GM10266 (cell line): ENCODE data around the gene CRB2.

Source experiments
- DNase-seq: peaks from one replicate; pipeline ENCODE4 v3.0.0; 2012; ENCODE audit errors: extremely low spot score
- CTCF ChIP-seq: IDR thresholded peaks from 2 replicates; pipeline ENCODE4 v1.5.1; 2012; ENCODE audit warnings: mild to moderate bottlenecking, low read depth; ENCODE audit not compliant: control insufficient read depth, insufficient read depth; ENCODE audit errors: missing control alignments

Gene CRB2

GRCh38 chr9:123370526-123371227 is 14.7 kb downstream of the CRB2 start:
- no peak for TF ChIP-seq CTCF
- DNase-seq, result no peak

DNA sequence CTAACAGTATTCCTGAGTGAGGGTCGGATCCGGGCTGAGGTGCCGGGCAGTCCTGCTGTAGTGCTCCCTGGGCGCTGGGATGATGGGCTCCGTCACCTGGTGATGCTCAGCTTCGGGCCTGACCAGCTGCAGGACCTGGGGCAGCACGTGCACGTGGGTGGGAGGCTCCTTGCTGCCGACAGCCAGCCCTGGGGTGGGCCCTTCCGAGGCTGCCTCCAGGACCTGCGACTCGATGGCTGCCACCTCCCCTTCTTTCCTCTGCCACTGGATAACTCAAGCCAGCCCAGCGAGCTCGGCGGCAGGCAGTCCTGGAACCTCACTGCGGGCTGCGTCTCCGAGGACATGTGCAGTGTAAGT is 15.2 kb downstream of the CRB2 start:
- no peak for TF ChIP-seq CTCF
- DNase-seq, result no peak

DNA sequence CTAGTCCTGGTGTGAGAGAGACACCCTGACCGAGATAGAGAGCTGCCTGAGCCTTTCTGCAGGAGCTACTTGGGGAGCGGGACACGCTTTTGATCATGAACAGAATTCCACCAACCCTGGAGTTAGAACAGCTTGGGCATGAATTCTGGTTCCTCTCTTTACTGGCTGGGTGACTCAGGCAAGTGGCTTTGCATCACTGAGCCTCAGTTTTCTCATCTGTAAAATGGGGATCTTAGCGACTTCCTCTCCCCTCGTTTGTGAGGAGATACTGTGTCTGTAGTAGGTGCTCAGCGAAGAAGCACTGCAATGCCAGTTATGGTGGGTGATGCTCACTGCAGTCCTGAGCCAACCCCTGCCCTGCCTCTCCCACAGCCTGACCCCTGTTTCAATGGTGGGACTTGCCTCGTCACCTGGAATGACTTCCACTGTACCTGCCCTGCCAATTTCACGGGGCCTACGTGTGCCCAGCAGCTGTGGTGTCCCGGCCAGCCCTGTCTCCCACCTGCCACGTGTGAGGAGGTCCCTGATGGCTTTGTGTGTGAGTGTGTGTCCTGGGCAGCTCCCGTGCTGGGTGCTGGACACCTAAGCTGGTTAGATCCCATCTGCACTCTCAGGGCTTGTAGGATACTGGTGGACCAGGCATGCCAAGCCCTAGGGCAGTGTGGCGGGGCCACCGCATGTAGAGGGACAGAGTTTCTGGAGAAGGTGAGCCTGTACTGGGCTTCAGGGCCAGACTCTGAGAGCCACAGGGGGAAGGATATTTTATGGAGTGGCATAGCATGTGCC is 16.0 kb downstream of the CRB2 start:
- TF ChIP-seq CTCF, result no peak
- no peak for DNase-seq

GRCh38 chr9:123372766-123373446 is 16.9 kb downstream of the CRB2 start:
- DNase-seq, result no peak
- no peak for TF ChIP-seq CTCF

DNA sequence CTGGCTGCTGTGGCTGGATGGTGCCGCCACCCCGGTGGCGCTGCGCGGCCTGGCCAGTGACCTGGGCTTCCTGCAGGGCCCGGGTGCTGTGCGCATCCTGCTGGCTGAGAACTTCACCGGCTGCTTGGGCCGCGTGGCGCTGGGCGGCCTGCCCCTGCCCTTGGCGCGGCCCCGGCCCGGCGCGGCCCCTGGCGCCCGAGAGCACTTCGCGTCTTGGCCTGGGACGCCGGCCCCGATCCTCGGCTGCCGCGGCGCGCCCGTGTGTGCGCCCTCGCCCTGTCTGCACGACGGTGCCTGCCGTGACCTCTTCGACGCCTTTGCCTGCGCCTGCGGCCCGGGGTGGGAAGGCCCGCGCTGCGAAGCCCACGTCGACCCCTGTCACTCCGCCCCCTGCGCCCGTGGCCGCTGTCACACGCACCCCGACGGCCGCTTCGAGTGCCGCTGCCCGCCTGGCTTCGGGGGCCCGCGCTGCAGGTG is 17.5 kb downstream of the CRB2 start:
- no peak for DNase-seq

DNA sequence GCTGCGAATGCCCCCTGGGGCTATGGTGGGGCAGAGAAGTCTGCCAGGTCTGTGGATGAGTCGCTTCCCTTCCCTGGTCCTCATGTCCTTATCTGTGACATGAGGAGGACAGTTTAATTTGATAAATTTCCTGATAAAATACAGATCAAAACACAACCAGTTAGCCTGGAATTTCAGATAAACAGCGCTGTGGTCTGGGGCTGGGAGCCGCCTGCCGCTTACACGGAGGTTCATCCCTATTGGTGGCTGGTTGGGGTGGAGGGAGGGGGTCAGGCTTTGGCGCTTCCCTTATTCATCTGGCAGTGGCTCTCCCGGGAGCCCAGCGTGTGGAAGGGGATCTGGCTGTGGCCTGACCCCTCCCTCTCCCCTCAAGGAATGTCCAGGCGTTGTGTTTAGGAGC is 17.9 kb downstream of the CRB2 start:
- DNase-seq, result peak; percentile 44
- TF ChIP-seq CTCF, result no peak

More for the DNA sequence above, 17.5 kb downstream of the CRB2 start:
- TF ChIP-seq CTCF, result no peak
